GM18867 (cell line): ENCODE results near the gene NFIA.

Source experiments
- ATAC-seq: cut with Tn5 transposase; IDR thresholded peaks from one replicate; pipeline ENCODE4 v1.9.1; 2021; ENCODE audit warnings: mild to moderate bottlenecking, moderate library complexity; ENCODE audit not compliant: unreplicated experiment

The NFIA gene

GRCh38 chr1:61344696-61345095, 262.3 kb downstream of the NFIA start:
- ATAC-seq = no peak

GRCh38 chr1:61348025-61348665, 265.8 kb downstream of the NFIA start:
- ATAC-seq = no peak

GRCh38 chr1:61352845-61353435, 270.6 kb downstream of the NFIA start:
- no peak for ATAC-seq

GRCh38 chr1:61353797-61354406, 271.5 kb downstream of the NFIA start:
- ATAC-seq = no peak

- no peak for ATAC-seq
Measured at GRCh38 chr1:61356016-61356415, 273.7 kb downstream of the NFIA start.

- ATAC-seq = no peak
Measured at GRCh38 chr1:61356995-61357394, 274.6 kb downstream of the NFIA start.

- ATAC-seq = no peak
Measured at GRCh38 chr1:61357539-61357938, 275.2 kb downstream of the NFIA start.

GRCh38 chr1:61358770-61359455, 276.6 kb downstream of the NFIA start:
- no peak for ATAC-seq

- ATAC-seq = no peak
Measured at GRCh38 chr1:61361931-61362330, 279.6 kb downstream of the NFIA start.

GRCh38 chr1:61362351-61362750, 280.0 kb downstream of the NFIA start:
- no peak for ATAC-seq

GRCh38 chr1:61368366-61368765, 286.0 kb downstream of the NFIA start:
- no peak for ATAC-seq

- no peak for ATAC-seq
Measured at GRCh38 chr1:61368876-61369275, 286.5 kb downstream of the NFIA start.

- ATAC-seq = no peak
Measured at GRCh38 chr1:61370177-61370912, 288.0 kb downstream of the NFIA start.

GRCh38 chr1:61370913-61371279, 288.5 kb downstream of the NFIA start:
- no peak for ATAC-seq

- no peak for ATAC-seq
Measured at GRCh38 chr1:61372944-61373343, 290.6 kb downstream of the NFIA start.

- no peak for ATAC-seq
Measured at GRCh38 chr1:61374156-61374555, 291.8 kb downstream of the NFIA start.

- ATAC-seq = no peak
Measured at GRCh38 chr1:61375082-61375880, 292.9 kb downstream of the NFIA start.

- no peak for ATAC-seq
Measured at GRCh38 chr1:61376151-61376550, 293.8 kb downstream of the NFIA start.

- no peak for ATAC-seq
Measured at GRCh38 chr1:61377242-61377958, 295.0 kb downstream of the NFIA start.
